Esophagus muscularis mucosa (tissue), 4 donors: Measurements from ENCODE around the gene WWOX.

Source experiments
- EP300 ChIP-seq: sonication (generic); formaldehyde crosslinking; IDR thresholded peaks from one replicate; pipeline ENCODE4 v1.6.1; 2017; ENCODE audit warnings: antibody characterized with exemption
- POLR2A ChIP-seq: fragments of 450-650 bp; IDR thresholded peaks from one replicate; pipeline ENCODE4 v1.6.1; 2017; ENCODE audit warnings: antibody characterized with exemption, moderate library complexity, mild to moderate bottlenecking, low read depth
- POLR2AphosphoS5 ChIP-seq, 2 donors: sonication (generic); formaldehyde crosslinking; IDR thresholded peaks; one replicate each; pipeline ENCODE4 v1.6.1; 2017; ENCODE audit warnings: antibody characterized with exemption in 2 of 2
- TF ChIP-seq, protein P1 (sequence below), 3 experiments: fragments of 200-600 bp in 2 of 3; fragments of 450-650 bp in 1 of 3; sonication (generic) in 2 of 3; IDR thresholded peaks; one replicate each; pipeline ENCODE4 v1.5.1; 2017 to 2019; ENCODE audit warnings: antibody characterized with exemption in 3 of 3, mild to moderate bottlenecking in 2 of 3, moderate library complexity in 1 of 3

GRCh38 chr16:78405040-78405439 is 305.6 kb downstream of the WWOX start:
- TF ChIP-seq, protein P1, sequence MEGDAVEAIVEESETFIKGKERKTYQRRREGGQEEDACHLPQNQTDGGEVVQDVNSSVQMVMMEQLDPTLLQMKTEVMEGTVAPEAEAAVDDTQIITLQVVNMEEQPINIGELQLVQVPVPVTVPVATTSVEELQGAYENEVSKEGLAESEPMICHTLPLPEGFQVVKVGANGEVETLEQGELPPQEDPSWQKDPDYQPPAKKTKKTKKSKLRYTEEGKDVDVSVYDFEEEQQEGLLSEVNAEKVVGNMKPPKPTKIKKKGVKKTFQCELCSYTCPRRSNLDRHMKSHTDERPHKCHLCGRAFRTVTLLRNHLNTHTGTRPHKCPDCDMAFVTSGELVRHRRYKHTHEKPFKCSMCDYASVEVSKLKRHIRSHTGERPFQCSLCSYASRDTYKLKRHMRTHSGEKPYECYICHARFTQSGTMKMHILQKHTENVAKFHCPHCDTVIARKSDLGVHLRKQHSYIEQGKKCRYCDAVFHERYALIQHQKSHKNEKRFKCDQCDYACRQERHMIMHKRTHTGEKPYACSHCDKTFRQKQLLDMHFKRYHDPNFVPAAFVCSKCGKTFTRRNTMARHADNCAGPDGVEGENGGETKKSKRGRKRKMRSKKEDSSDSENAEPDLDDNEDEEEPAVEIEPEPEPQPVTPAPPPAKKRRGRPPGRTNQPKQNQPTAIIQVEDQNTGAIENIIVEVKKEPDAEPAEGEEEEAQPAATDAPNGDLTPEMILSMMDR (IDR thresholded peaks at IDR 0.05) = no peak
- no peak for TF ChIP-seq POLR2AphosphoS5 (IDR thresholded peaks at IDR 0.05)
- TF ChIP-seq POLR2A = no peak
- TF ChIP-seq EP300 = no peak
